Naive thymus-derived CD4-positive, alpha-beta T cell (primary cell): ENCODE results near the gene LPO. TPM values are rescaled to one million over a fixed set of nuclear protein-coding genes. Genes with fewer than 3 reads are reported as not detected.

ENCODE experiments used
- ATAC-seq: fragments of 150-1000 bp; cut with Tn5 transposase; 2 replicates; pipeline ENCODE4 v1.10.0; 2021; ENCODE audit warnings: mild to moderate bottlenecking, moderate library complexity
- CTCF ChIA-PET: fragments of 350-600 bp; sonication (Branson Sonifier 250); formaldehyde crosslinking; loops from one replicate; lab custom pipeline; 2021; ENCODE audit warnings: antibody characterized with exemption; lab: Charles Lee
- POLR2A ChIA-PET: fragments of 350-600 bp; sonication (Branson Sonifier 250); formaldehyde crosslinking; loops from one replicate; lab custom pipeline; 2021; ENCODE audit warnings: antibody characterized with exemption, inconsistent platforms; lab: Charles Lee
- DNase-seq, 9 donors: peaks; one replicate each; pipeline versions ENCODE4 v3.0.0 to v3.0.0-alpha.2; 2020 to 2022; ENCODE audit warnings: mixed read lengths in 1 of 9
- H3K27ac ChIP-seq: one replicate; pipeline ENCODE4 v1.7.0; 2013; ENCODE audit warnings: mild to moderate bottlenecking, low read depth, low read length, moderate library complexity
- H3K27me3 ChIP-seq, 2 donors: one replicate each; pipeline ENCODE4 v1.7.0; 2013; ENCODE audit warnings: low read length in 2 of 2, mild to moderate bottlenecking in 2 of 2, moderate library complexity in 2 of 2; ENCODE audit not compliant: control insufficient read depth in 2 of 2, insufficient read depth in 2 of 2
- H3K36me3 ChIP-seq, 3 experiments: 1 replicate in 2 of 3; 2 replicates in 1 of 3; pipeline ENCODE4 v1.7.0; 2013; ENCODE audit warnings: low read length in 3 of 3, mild to moderate bottlenecking in 3 of 3, moderate library complexity in 1 of 3; ENCODE audit not compliant: insufficient read depth in 3 of 3, control insufficient read depth in 2 of 3
- H3K4me1 ChIP-seq, 2 donors: one replicate each; pipeline ENCODE4 v1.7.0; 2013; ENCODE audit warnings: low read length in 2 of 2, mild to moderate bottlenecking in 2 of 2, moderate library complexity in 1 of 2; ENCODE audit not compliant: control insufficient read depth in 2 of 2, insufficient read depth in 2 of 2
- H3K4me3 ChIP-seq: 2 replicates; pipeline ENCODE4 v1.7.0; 2013; ENCODE audit warnings: mild to moderate bottlenecking, low read length
- H3K9me3 ChIP-seq, 3 experiments: 1 replicate in 2 of 3; 2 replicates in 1 of 3; pipeline ENCODE4 v1.7.0; 2013; ENCODE audit warnings: low read length in 3 of 3; ENCODE audit not compliant: control insufficient read depth in 2 of 3
- H3K27ac Mint-ChIP-seq, 9 donors: one replicate each; pipeline ENCODE4 v1.8.0; 2020 to 2022; ENCODE audit warnings: mixed read lengths in 9 of 9, mild to moderate bottlenecking in 8 of 9, moderate library complexity in 5 of 9, inconsistent platforms in 2 of 9
- H3K27me3 Mint-ChIP-seq, 5 donors: one replicate each; pipeline ENCODE4 v1.8.0; 2021 to 2022; ENCODE audit warnings: mixed read lengths in 5 of 5, mild to moderate bottlenecking in 1 of 5
- H3K36me3 Mint-ChIP-seq, 5 donors: one replicate each; pipeline ENCODE4 v1.8.0; 2020 to 2022; ENCODE audit warnings: mixed read lengths in 5 of 5, mild to moderate bottlenecking in 3 of 5, inconsistent platforms in 1 of 5
- H3K4me1 Mint-ChIP-seq, 7 donors: one replicate each; pipeline ENCODE4 v1.8.0; 2020 to 2022; ENCODE audit warnings: mixed read lengths in 7 of 7, mild to moderate bottlenecking in 3 of 7, inconsistent platforms in 1 of 7
- H3K4me3 Mint-ChIP-seq, 10 donors: one replicate each; pipeline ENCODE4 v1.8.0; 2020 to 2022; ENCODE audit warnings: mild to moderate bottlenecking in 10 of 10, mixed read lengths in 10 of 10, moderate library complexity in 6 of 10, inconsistent platforms in 2 of 10
- H3K9me3 Mint-ChIP-seq, 11 donors: one replicate each; pipeline ENCODE4 v1.8.0; 2020 to 2022; ENCODE audit warnings: mixed read lengths in 11 of 11, mild to moderate bottlenecking in 4 of 11, inconsistent platforms in 1 of 11, moderate library complexity in 1 of 11
- intact Hi-C, 2 donors: fragments of 100-400 bp; cut with micrococcal nuclease; formaldehyde crosslinking; loops; one replicate each; pipeline ENCODE4 v1.15.1; 2023
- polyA plus RNA-seq, 2 donors: library from polyadenylated mRNA; unstranded; fragments of 300-500 nt; fragmentation: Illumina TruSeq; gene quantifications; one replicate each; pipeline ENCODE4 v1.2.3, GENCODE V29; 2021
- total RNA-seq, 6 experiments: library from RNA in 5 of 6; stranded (reverse) in 5 of 6; gene quantifications; 1 replicate in 5 of 6; 2 replicates in 1 of 6; pipeline ENCODE4 v1.2.3 and lab custom pipeline; 2021 to 2026

LPO gene
- total and polyA plus RNA-seq, 7 experiments from 2014 or later: 0.13 to 0.15 TPM; not detected in 5

GRCh38 chr17:58196610-58197009 is 41.8 kb upstream of the LPO start:
- no peak for ATAC-seq
- H3K4me1 ChIP-seq: no peaks in the 10 kb centered on the region

GRCh38 chr17:58200024-58200633 is 38.3 kb upstream of the LPO start:
- Mint-ChIP-seq H3K4me3 (no peak overlapping the region), H3K27ac (no peak overlapping the region), H3K36me3 (peaks cover 0 to 2% (median 0%) of the 10 kb centered on the region in 5 donors), H3K9me3 (peaks cover 0 to 1% (median 0%) of the 10 kb centered on the region in 11 donors), H3K27me3 (peaks cover 0 to 10% (median 2%) of the 10 kb centered on the region in 5 donors), H3K4me1 (peaks cover 0 to 4% (median 0%) of the 10 kb centered on the region in 7 donors)
- no peaks in the 10 kb centered on the region for H3K9me3 ChIP-seq
- ChIA-PET CTCF (interaction anchor here (0.5 to 1.8 kb wide), 8 partner anchors 9 to 247 kb away, joined by 3 to 4 read pairs (median 3); partner anchors contain the start of gene MKS1), POLR2A (interaction anchor here (0.6 kb wide), 1 partner anchor 19 kb away, joined by 4 read pairs; the partner anchor contains the start of gene MKS1)
- DNase-seq (peak in 8 of 9 donors; percentile 20 to 56 (median 38)), ATAC-seq (peak; percentile 87)
- no peak overlapping the region for H3K27ac ChIP-seq
- no peak overlapping the region for H3K4me3 ChIP-seq
- no peaks in the 10 kb centered on the region for H3K36me3 ChIP-seq
- intact Hi-C loops: loop anchor here (1.0 kb wide), 3 partner anchors 19 to 247 kb away; partner anchors contain the start of gene MKS1 (in 1 of the 2)
- H3K27me3 ChIP-seq: no peaks in the 10 kb centered on the region
- H3K4me1 ChIP-seq: no peaks in the 10 kb centered on the region

More at GRCh38 chr17:58196610-58197009, 41.8 kb upstream of the LPO start:
- no peaks in the 10 kb centered on the region for H3K36me3 ChIP-seq
- H3K4me3 ChIP-seq: no peak overlapping the region
- ChIA-PET CTCF (no interaction called here), POLR2A (no interaction called here)
- Mint-ChIP-seq H3K4me1 (peaks cover 0 to 4% (median 0%) of the 10 kb centered on the region in 7 donors), H3K27ac (no peak overlapping the region), H3K27me3 (peaks cover 0 to 10% (median 2%) of the 10 kb centered on the region in 5 donors), H3K36me3 (no peaks in the 10 kb centered on the region), H3K4me3 (no peak overlapping the region), H3K9me3 (peaks cover 0 to 1% (median 0%) of the 10 kb centered on the region in 11 donors)
- DNase-seq: no peak
- no peak overlapping the region for H3K27ac ChIP-seq
- intact Hi-C loops: no loop called here
- no peaks in the 10 kb centered on the region for H3K9me3 ChIP-seq
- no peaks in the 10 kb centered on the region for H3K27me3 ChIP-seq

- POLR2A ChIA-PET: no interaction called here
- peaks cover 0 to 18% (median 0%) of the 10 kb centered on the region in 3 experiments for H3K36me3 ChIP-seq
- no peak overlapping the region for H3K4me3 Mint-ChIP-seq
- H3K27ac Mint-ChIP-seq: no peak overlapping the region
- DNase-seq (no peak), ATAC-seq (no peak)
- no peaks in the 10 kb centered on the region for H3K9me3 ChIP-seq
- intact Hi-C loops: no loop called here
- no peak overlapping the region for H3K27ac ChIP-seq
- H3K4me3 ChIP-seq: no peak overlapping the region
- no peaks in the 10 kb centered on the region for H3K27me3 ChIP-seq
- H3K27me3 Mint-ChIP-seq: peaks cover 0 to 2% (median 0%) of the 10 kb centered on the region in 5 donors
- CTCF ChIA-PET: interaction anchor here (0.5 kb wide), 1 partner anchor 166 kb away, joined by 3 read pairs; no protein-coding TSS in a partner anchor
- no peaks in the 10 kb centered on the region for H3K9me3 Mint-ChIP-seq
- H3K4me1 Mint-ChIP-seq: peaks cover 0 to 4% (median 0%) of the 10 kb centered on the region in 7 donors
- H3K36me3 Mint-ChIP-seq: peaks cover 0 to 17% (median 0%) of the 10 kb centered on the region in 5 donors
- H3K4me1 ChIP-seq: no peaks in the 10 kb centered on the region
Observed at GRCh38 chr17:58202859-58203258, 35.5 kb upstream of the LPO start.

- H3K4me1 ChIP-seq: no peaks in the 10 kb centered on the region
- no peak overlapping the region for H3K4me3 ChIP-seq
- no peaks in the 10 kb centered on the region for H3K9me3 ChIP-seq
- Mint-ChIP-seq H3K27me3 (peaks cover 0 to 2% (median 0%) of the 10 kb centered on the region in 5 donors), H3K27ac (no peak overlapping the region), H3K36me3 (peaks cover under 1 to 30% (median 8%) of the 10 kb centered on the region in 5 donors), H3K9me3 (no peaks in the 10 kb centered on the region), H3K4me3 (no peak overlapping the region), H3K4me1 (peaks cover 0 to 4% (median 0%) of the 10 kb centered on the region in 7 donors)
- intact Hi-C loops: no loop called here
- DNase-seq (no peak), ATAC-seq (no peak)
- CTCF ChIA-PET: no interaction called here
- H3K36me3 ChIP-seq: peaks cover 0 to 32% (median 0%) of the 10 kb centered on the region in 3 experiments
- H3K27me3 ChIP-seq: no peaks in the 10 kb centered on the region
- POLR2A ChIA-PET: no interaction called here
- no peak overlapping the region for H3K27ac ChIP-seq
Observed at GRCh38 chr17:58204796-58205195, 33.6 kb upstream of the LPO start.

- Mint-ChIP-seq H3K4me3 (no peak overlapping the region), H3K27ac (no peak overlapping the region), H3K36me3 (peaks cover 6 to 38% (median 10%) of the 10 kb centered on the region in 5 donors), H3K4me1 (no peaks in the 10 kb centered on the region), H3K9me3 (no peaks in the 10 kb centered on the region), H3K27me3 (no peaks in the 10 kb centered on the region)
- Histone ChIP-seq H3K4me1 (no peaks in the 10 kb centered on the region), H3K27me3 (no peaks in the 10 kb centered on the region), H3K9me3 (no peaks in the 10 kb centered on the region), H3K4me3 (no peak overlapping the region), H3K36me3 (peaks cover 0 to 43% (median 0%) of the 10 kb centered on the region in 3 experiments), H3K27ac (no peak overlapping the region)
- DNase-seq (no peak), ATAC-seq (no peak)
- POLR2A ChIA-PET: no interaction called here
- intact Hi-C loops: no loop called here
- CTCF ChIA-PET: no interaction called here
Observed at GRCh38 chr17:58205936-58206335, 32.4 kb upstream of the LPO start.

- Mint-ChIP-seq H3K4me1 (no peaks in the 10 kb centered on the region), H3K27ac (no peak overlapping the region), H3K4me3 (no peak overlapping the region), H3K36me3 (peaks cover 10 to 48% (median 14%) of the 10 kb centered on the region in 5 donors), H3K27me3 (no peaks in the 10 kb centered on the region), H3K9me3 (no peaks in the 10 kb centered on the region)
- intact Hi-C loops: no loop called here
- DNase-seq (no peak), ATAC-seq (no peak)
- Histone ChIP-seq H3K4me3 (no peak overlapping the region), H3K36me3 (peaks cover 0 to 52% (median 0%) of the 10 kb centered on the region in 3 experiments), H3K4me1 (no peaks in the 10 kb centered on the region), H3K27me3 (no peaks in the 10 kb centered on the region), H3K27ac (no peak overlapping the region), H3K9me3 (no peaks in the 10 kb centered on the region)
- POLR2A ChIA-PET: interaction anchor here (0.8 kb wide), 1 partner anchor 13 kb away, joined by 7 read pairs; no protein-coding TSS in a partner anchor
- CTCF ChIA-PET: interaction anchor here (1.0 kb wide), 1 partner anchor 37 kb away, joined by 3 read pairs; no protein-coding TSS in a partner anchor
Observed at GRCh38 chr17:58207451-58207850, 30.9 kb upstream of the LPO start.
